Large intestine (tissue), 3 donors: ENCODE results near the gene PPP2R5C. TPM values are rescaled to one million over a fixed set of nuclear protein-coding genes. Genes with fewer than 3 reads are reported as not detected.
"Not testable (repeated sequence)": the region's sequence is repeated elsewhere in the genome, so short reads cannot be mapped to it uniquely, and the experiment has no call there.

Experiments used
- DNase-seq, 2 donors: peaks; one replicate each; pipeline versions ENCODE4 v3.0.0 to v3.0.0-alpha.2; 2013
- H3K27ac ChIP-seq: one replicate; pipeline ENCODE4 v1.5.1; 2013; ENCODE audit warnings: low read length
- H3K27me3 ChIP-seq: 2 replicates; pipeline ENCODE4 v1.6.1; 2013; ENCODE audit warnings: low read length; ENCODE audit not compliant: control insufficient read depth, insufficient read depth
- H3K36me3 ChIP-seq: 2 replicates; pipeline ENCODE4 v1.6.1; 2013; ENCODE audit warnings: low read length; ENCODE audit not compliant: control insufficient read depth, insufficient read depth
- H3K4me1 ChIP-seq: one replicate; pipeline ENCODE4 v1.6.1; 2013; ENCODE audit warnings: low read length; ENCODE audit not compliant: control insufficient read depth, insufficient read depth
- H3K4me3 ChIP-seq: one replicate; pipeline ENCODE4 v1.5.1; 2013; ENCODE audit warnings: low read length
- H3K9me3 ChIP-seq: one replicate; pipeline ENCODE4 v1.6.1; 2013; ENCODE audit warnings: mild to moderate bottlenecking, low read depth, low read length, moderate library complexity; ENCODE audit not compliant: control insufficient read depth
- WGBS: methylation state at CpG from one replicate; pipeline ENCODE4 v1.1.5; 2013; ENCODE audit warnings: low lambda C conversion rate; ENCODE audit not compliant: insufficient coverage; 5-methylcytosine and 5-hydroxymethylcytosine counted together
- polyA plus RNA-seq: library from polyadenylated mRNA; unstranded; fragments of 120-200 nt; gene quantifications from one replicate; pipeline ENCODE4 v1.2.1, GENCODE V29; 2013

Gene PPP2R5C
- polyA plus RNA-seq, 1 donor = 93.4 TPM

DNA sequence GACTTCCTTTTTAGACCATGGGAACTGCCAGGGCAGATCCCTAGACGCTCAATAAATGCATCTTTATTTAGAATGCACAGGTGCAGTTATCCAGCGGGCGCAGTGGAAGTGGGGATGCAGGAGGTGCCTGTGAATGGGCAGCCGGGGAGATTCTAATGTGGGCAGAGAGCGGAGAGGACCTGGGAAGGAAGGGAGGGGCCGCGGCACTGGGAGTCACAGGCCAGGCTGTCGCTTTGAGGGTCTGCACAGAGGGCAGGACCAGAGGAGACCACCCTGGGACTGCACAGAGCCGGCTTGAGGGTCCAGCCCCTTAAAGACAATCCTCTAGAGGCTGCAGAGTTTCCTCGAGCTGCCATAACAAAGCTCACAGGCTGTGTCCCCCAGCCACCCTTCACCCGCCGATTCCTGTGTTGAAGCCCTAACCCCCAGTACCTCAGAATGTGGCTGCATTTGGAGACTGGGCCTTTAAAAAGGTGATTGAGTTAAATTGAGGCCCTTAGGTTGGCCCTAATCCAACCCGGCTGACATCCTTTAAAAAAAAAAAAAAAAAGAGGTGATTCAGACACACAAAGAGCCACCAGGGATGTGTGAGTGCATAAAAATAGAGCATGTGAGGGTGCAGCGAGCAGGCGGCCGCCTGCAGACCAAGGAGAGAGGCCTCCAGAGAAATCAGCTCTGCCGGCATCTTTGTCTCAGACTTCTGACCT lies 44.4 kb upstream of the PPP2R5C start:
- H3K27ac ChIP-seq = no peak overlapping the region
- no peaks in the 10 kb centered on the region for H3K36me3 ChIP-seq
- H3K9me3 ChIP-seq = peaks cover 4% of the 10 kb centered on the region
- no peaks in the 10 kb centered on the region for H3K27me3 ChIP-seq
- no peaks in the 10 kb centered on the region for H3K4me1 ChIP-seq
- no peak for DNase-seq
- no peak overlapping the region for H3K4me3 ChIP-seq
- WGBS = 80% methylated on average over 1 of the region's 17 CpGs

DNA sequence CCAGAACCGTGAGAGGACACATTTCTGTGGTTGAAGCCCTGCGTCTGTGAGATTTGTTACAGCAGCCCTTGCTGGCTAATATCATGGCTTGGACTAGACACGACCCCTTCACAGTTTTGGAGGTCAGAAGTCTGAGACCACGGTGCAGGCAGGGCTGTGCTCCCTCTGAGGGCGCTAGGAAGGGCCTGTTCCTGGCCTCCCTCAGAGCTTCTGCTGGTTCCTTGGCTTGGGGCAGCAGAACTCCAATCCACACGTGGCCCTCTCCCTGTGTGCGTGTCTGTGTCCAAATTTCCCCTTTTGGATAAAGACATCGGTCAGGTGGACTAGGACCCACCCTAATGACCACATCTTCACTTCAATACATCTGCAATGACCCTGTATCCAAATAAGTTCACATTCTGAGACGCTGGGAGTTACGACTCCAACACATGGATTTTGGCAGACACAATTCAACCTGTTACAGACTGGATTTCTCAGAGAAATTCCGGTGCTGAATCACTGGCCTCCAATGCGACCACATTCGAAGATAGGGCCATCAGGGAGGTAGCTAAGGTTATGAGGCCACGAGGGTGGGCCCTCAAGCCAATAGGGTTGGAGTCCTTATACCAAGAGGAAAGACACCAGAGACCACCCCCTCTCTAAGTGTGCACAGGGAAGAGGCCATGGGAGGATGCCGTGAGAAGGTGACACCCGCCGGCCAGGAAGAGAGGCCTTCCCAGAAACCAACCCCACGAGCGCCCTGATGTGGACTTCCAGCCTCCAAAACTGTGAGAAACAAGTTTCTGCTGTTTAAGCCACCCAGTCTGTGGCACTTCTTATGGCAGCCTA lies 43.6 kb upstream of the PPP2R5C start:
- Histone ChIP-seq H3K4me3 (no peak overlapping the region), H3K27me3 (no peaks in the 10 kb centered on the region), H3K27ac (no peak overlapping the region), H3K9me3 (peaks cover 4% of the 10 kb centered on the region), H3K4me1 (no peaks in the 10 kb centered on the region), H3K36me3 (no peaks in the 10 kb centered on the region)
- no CpG with 5 or more reads among the region's 19 CpGs for WGBS
- DNase-seq = no peak

DNA sequence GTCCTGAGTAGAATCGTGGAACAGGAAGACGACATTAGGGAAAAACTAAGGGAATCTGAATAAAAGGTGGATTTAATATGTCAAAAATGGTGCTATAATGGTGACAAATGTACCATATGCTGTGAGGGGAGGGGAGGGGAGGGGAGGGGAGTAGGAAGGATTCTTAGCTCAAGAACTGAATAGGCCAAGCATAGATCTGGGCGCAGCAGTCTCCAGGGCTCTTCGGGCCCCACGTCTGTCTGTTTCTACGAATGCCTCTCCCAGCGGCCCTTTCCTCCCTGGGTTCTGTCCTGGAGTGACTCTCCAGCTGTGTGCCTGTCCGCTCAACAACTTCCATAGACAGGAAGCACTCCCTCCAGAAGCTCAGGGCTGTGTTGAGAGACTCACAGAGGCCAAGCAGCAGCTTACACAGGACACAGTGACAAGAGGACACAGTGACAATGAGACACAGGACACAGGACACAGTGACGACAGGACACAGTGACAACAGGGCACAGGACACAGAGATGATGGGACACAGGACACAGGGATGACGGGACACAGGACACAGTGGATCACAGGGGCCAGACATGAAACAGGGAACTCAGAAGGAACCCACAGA lies 42.4 kb upstream of the PPP2R5C start:
- 89% methylated on average over 3 of the region's 10 CpGs for WGBS
- Histone ChIP-seq H3K27me3 (no peaks in the 10 kb centered on the region), H3K9me3 (peaks cover 4% of the 10 kb centered on the region), H3K4me1 (no peaks in the 10 kb centered on the region), H3K27ac (no peak overlapping the region), H3K36me3 (no peaks in the 10 kb centered on the region), H3K4me3 (no peak overlapping the region)
- DNase-seq = peak in 1 of 2 donors; percentile 23

DNA sequence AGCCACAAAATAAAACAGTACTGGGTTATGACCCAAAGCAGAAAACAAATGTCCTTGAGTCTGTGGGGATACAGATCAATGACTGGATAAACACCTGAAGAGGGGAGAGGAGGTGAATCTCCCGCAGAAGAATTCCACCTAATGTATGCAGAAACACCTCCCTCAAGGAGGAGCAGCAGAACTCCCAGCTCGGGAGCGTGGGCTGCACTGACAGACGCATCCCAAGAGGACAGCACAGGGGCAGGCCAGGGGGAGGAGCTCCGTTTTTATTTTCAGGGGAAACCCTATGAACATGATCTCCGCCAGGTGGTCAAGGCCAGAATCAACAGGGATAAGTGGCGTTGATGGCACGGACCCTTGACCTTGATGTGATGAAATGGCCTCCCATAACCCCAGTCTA lies 41.8 kb upstream of the PPP2R5C start:
- no peaks in the 10 kb centered on the region for H3K27me3 ChIP-seq
- no peaks in the 10 kb centered on the region for H3K4me1 ChIP-seq
- H3K27ac ChIP-seq = no peak overlapping the region
- DNase-seq = no peak
- no peaks in the 10 kb centered on the region for H3K36me3 ChIP-seq
- peaks cover 4% of the 10 kb centered on the region for H3K9me3 ChIP-seq
- no CpG with 5 or more reads among the region's 8 CpGs for WGBS
- no peak overlapping the region for H3K4me3 ChIP-seq

DNA sequence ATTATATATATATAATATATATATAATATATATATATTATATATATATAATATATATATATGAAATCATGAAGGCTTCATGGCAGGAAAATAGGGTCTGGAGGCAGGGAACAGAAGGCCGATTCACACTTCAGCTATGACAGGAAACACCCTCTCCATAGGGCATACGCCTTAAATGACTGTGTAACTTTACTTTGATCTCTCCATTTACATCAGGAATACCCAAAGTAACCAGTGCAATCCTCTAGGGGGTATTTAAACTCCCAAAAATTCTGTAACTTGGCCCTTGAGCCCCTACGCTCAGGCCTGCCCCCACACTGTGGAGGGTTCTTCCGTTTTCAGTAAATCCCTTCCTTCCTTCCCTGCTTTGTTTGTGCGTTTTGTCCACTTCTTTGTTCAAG lies 40.4 kb upstream of the PPP2R5C start:
- Histone ChIP-seq H3K4me3 (no peak overlapping the region), H3K9me3 (peaks cover 4% of the 10 kb centered on the region), H3K27ac (no peak overlapping the region), H3K27me3 (no peaks in the 10 kb centered on the region), H3K4me1 (no peaks in the 10 kb centered on the region), H3K36me3 (no peaks in the 10 kb centered on the region)
- 100% methylated on average over 2 of the region's 5 CpGs for WGBS
- DNase-seq = no peak

DNA sequence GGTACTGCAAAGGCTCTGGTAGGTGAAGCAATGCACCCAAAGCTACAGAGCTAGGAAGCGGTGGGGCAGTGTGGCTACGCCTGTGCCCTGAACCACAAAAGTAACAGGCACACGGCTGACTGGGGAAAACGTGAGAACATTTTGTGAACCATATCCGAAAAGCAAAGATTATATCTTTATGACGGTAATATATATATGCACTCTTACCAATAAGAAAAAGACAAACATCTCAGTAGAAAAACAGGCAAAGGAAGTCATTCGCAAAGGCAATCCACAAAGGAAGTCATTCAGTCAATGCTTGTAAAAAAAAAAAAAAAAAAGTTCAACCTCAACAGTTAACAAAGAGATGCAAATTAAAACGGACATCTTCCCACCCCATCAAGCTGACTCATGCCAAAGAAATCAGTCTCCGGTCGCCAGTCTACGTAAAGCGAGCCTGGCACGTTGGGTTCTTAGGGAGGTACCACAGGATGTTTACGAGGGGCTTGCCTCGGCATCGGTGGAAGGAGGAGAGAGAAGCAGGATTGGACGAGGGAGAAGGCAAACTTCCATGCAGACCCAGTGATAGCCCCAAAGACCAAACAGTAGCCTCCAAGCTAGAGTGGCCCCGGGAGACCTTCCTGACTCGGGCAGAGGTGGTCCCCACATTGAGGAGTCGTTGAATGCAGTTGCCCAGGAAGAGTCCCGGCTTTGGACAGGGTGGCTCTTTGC lies 39.4 kb upstream of the PPP2R5C start:
- Histone ChIP-seq H3K36me3 (no peaks in the 10 kb centered on the region), H3K9me3 (no peaks in the 10 kb centered on the region), H3K27me3 (no peaks in the 10 kb centered on the region), H3K27ac (peak overlapping the region; percentile 29), H3K4me3 (no peak overlapping the region), H3K4me1 (no peaks in the 10 kb centered on the region)
- WGBS = 64% methylated on average over 3 of the region's 21 CpGs
- peak in 1 of 2 donors; percentile 29 for DNase-seq

DNA sequence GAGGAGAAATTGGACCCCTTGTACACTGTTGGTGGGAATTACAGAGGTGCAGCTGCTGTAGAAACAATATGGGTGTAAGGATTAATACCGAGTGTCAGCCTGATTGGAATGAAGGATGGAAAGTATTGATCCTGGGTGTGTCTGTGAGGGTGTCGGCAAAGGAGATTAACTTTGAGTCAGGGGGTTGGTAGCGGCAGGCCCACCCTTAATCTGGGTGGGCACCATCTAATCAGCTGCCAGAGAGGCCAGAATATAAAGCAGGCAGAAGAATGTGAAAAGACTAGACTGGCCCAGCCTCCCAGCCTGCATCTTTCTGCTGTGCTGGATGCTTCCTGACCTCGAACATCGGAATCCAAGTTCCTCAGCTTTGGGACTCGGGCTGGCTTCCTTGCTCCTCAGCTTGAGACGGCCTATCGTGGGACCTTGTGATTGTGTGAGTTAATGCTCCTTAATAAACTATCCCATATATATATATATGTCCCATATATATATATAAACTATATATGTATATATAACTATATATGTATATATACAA lies 38.4 kb upstream of the PPP2R5C start:
- H3K27ac ChIP-seq = no peak overlapping the region
- no peak overlapping the region for H3K4me3 ChIP-seq
- no peaks in the 10 kb centered on the region for H3K4me1 ChIP-seq
- no peaks in the 10 kb centered on the region for H3K9me3 ChIP-seq
- no peak for DNase-seq
- WGBS = 86% methylated on average over 1 of the region's 8 CpGs
- H3K27me3 ChIP-seq = no peaks in the 10 kb centered on the region
- H3K36me3 ChIP-seq = no peaks in the 10 kb centered on the region

DNA sequence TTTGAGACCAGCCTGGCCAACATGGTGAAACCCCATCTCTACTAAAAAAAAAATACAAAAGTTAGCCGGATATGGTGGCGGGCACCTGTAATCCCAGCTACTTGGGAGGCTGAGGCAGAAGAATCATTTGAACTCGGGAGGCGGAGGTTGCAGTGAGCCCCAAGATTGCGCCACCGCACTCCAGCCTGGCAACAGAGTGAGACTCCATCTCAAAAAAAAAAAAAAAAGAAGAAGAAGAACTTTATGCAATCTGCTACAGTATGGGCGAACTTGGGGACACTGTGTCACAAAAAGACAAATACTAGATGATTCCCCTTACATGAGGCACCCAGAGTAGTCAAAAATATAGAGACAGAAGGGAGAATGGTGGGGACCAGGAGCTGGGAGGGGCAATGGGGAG lies 35.9 kb upstream of the PPP2R5C start:
- not testable (repeated sequence) for H3K27me3 ChIP-seq, H3K4me3 ChIP-seq, H3K36me3 ChIP-seq, H3K4me1 ChIP-seq, H3K9me3 ChIP-seq, H3K27ac ChIP-seq, DNase-seq
- no CpG with 5 or more reads among the region's 7 CpGs for WGBS

DNA sequence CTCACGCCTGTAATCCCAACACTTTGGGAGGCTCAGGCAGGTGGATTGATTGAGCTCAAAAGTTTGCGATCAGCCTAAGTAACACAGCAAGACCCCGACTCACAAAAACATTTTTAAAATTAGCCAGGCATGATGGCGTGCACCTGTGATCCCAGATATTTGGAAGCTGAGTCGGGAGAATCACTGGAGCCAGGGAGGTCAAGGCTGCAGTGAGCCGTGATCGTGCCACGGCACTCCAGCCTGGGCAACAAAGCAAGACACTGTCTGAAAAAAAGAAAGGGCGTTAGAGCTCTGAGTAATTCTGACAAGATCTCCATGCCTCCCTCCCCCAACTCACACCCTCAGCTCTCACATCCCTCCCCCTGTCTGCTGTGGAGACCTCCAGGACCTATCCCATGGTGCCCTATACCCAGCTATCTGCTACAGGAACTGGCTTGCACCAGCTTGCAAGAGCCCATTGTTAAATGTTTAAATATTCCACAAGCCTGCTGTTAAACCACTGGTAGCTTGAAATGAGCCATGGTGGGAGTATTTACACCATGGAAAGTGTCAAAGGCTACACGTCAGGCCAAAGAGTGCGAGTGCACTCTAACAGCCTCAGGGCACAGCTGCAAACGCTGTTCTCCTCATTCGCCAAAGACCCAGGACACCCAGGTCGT lies 35.1 kb upstream of the PPP2R5C start:
- Histone ChIP-seq H3K9me3 (no peaks in the 10 kb centered on the region), H3K4me1 (peaks cover 9% of the 10 kb centered on the region), H3K27ac (no peak overlapping the region), H3K4me3 (no peak overlapping the region), H3K36me3 (no peaks in the 10 kb centered on the region), H3K27me3 (no peaks in the 10 kb centered on the region)
- WGBS = no CpG with 5 or more reads among the region's 14 CpGs
- no peak for DNase-seq

DNA sequence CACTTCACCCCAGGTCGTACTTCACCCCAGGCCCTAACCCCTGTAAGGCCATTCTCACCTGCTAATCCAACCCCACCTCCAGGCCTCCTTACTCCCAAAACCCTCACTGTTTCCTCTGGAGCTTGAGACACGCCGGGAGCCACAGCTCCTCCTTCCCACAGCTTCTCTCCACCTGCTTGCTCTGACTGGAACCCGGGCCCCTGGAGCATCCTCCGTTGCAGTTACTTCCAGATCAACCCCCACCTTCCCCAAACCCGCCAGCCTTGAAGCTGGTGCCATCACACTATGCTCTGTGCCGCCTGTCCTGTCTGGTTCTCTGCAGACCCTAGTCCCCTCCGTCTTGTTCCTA lies 34.6 kb upstream of the PPP2R5C start:
- Histone ChIP-seq H3K27me3 (no peaks in the 10 kb centered on the region), H3K36me3 (no peaks in the 10 kb centered on the region), H3K9me3 (no peaks in the 10 kb centered on the region), H3K4me1 (peaks cover 12% of the 10 kb centered on the region), H3K4me3 (no peak overlapping the region), H3K27ac (no peak overlapping the region)
- 80% methylated on average over 1 of the region's 8 CpGs for WGBS
- DNase-seq = no peak
